CD4-positive, alpha-beta memory T cell (primary cell): ENCODE data around the gene AKT3. TPM values are rescaled to one million over a fixed set of nuclear protein-coding genes. Genes with fewer than 3 reads are reported as not detected.

Experiments used
- CTCF ChIA-PET: fragments of 350-600 bp; sonication (Branson Sonifier 250); formaldehyde crosslinking; loops from one replicate; lab custom pipeline; 2021; ENCODE audit warnings: inconsistent platforms; ENCODE audit not compliant: partially characterized antibody; lab: Charles Lee
- POLR2A ChIA-PET: fragments of 350-600 bp; sonication (Branson Sonifier 250); formaldehyde crosslinking; loops from one replicate; lab custom pipeline; 2021; ENCODE audit not compliant: partially characterized antibody; lab: Charles Lee
- DNase-seq, 5 donors: peaks; one replicate each; pipeline versions ENCODE4 v3.0.0 to v3.0.0-alpha.2; 2020 to 2022; ENCODE audit warnings: mixed read lengths in 1 of 5
- H3K27ac ChIP-seq: one replicate; pipeline ENCODE4 v1.7.0; 2013; ENCODE audit warnings: low read depth, low read length
- H3K27me3 ChIP-seq: 2 replicates; pipeline ENCODE4 v1.7.0; 2013; ENCODE audit warnings: mild to moderate bottlenecking, low read length, moderate library complexity; ENCODE audit not compliant: insufficient read depth
- H3K36me3 ChIP-seq: 2 replicates; pipeline ENCODE4 v1.7.0; 2013; ENCODE audit warnings: mild to moderate bottlenecking, low read length, moderate library complexity; ENCODE audit not compliant: insufficient read depth
- H3K4me1 ChIP-seq: 2 replicates; pipeline ENCODE4 v1.7.0; 2013; ENCODE audit warnings: mild to moderate bottlenecking, low read length, moderate library complexity; ENCODE audit not compliant: insufficient read depth
- H3K4me3 ChIP-seq, 2 donors: one replicate each; pipeline ENCODE4 v1.7.0; 2013; ENCODE audit warnings: low read length in 2 of 2, mild to moderate bottlenecking in 1 of 2
- H3K9me3 ChIP-seq, 2 donors: one replicate each; pipeline ENCODE4 v1.7.0; 2013; ENCODE audit warnings: low read length in 2 of 2, control low read depth in 1 of 2; ENCODE audit not compliant: control insufficient read depth in 1 of 2
- H3K27ac Mint-ChIP-seq, 7 donors: one replicate each; pipeline ENCODE4 v1.8.0; 2020 to 2021; ENCODE audit warnings: mixed read lengths in 7 of 7, mild to moderate bottlenecking in 6 of 7, inconsistent platforms in 3 of 7, moderate library complexity in 3 of 7
- H3K27me3 Mint-ChIP-seq, 2 donors: one replicate each; pipeline ENCODE4 v1.8.0; 2020 to 2021; ENCODE audit warnings: mixed read lengths in 2 of 2
- H3K36me3 Mint-ChIP-seq, 2 donors: one replicate each; pipeline ENCODE4 v1.8.0; 2020 to 2021; ENCODE audit warnings: mixed read lengths in 2 of 2, inconsistent platforms in 1 of 2, mild to moderate bottlenecking in 1 of 2
- H3K4me1 Mint-ChIP-seq, 4 donors: one replicate each; pipeline ENCODE4 v1.8.0; 2020 to 2021; ENCODE audit warnings: mixed read lengths in 4 of 4, mild to moderate bottlenecking in 1 of 4
- H3K4me3 Mint-ChIP-seq, 8 donors: one replicate each; pipeline ENCODE4 v1.8.0; 2020 to 2021; ENCODE audit warnings: mixed read lengths in 8 of 8, mild to moderate bottlenecking in 7 of 8, moderate library complexity in 6 of 8, inconsistent platforms in 3 of 8
- H3K9me3 Mint-ChIP-seq, 8 donors: one replicate each; pipeline ENCODE4 v1.8.0; 2020 to 2021; ENCODE audit warnings: mixed read lengths in 8 of 8, mild to moderate bottlenecking in 5 of 8, inconsistent platforms in 3 of 8, moderate library complexity in 1 of 8
- intact Hi-C: fragments of 100-400 bp; cut with micrococcal nuclease; formaldehyde crosslinking; loops from one replicate; pipeline ENCODE4 v1.15.1; 2023
- polyA plus RNA-seq, 2 donors: library from polyadenylated mRNA; unstranded; fragments of 300-500 nt; fragmentation: Illumina TruSeq; gene quantifications; one replicate each; pipeline ENCODE4 v1.2.3, GENCODE V29; 2021
- total RNA-seq, 2 experiments: library from RNA; stranded (reverse); gene quantifications; one replicate each; pipeline ENCODE4 v1.2.3, GENCODE V29; 2021

The AKT3 gene
- total and polyA plus RNA-seq, 4 experiments from 2014 or later: 0.56 to 152 (median 77.1) TPM

GRCh38 chr1:243496806-243497205 is 353.2 kb downstream of the AKT3 start:
- Mint-ChIP-seq H3K36me3 (peaks cover 14 to 34% of the 10 kb centered on the region in 2 donors), H3K4me1 (peaks cover 4 to 9% (median 5%) of the 10 kb centered on the region in 4 donors), H3K4me3 (no peak overlapping the region), H3K27me3 (no peaks in the 10 kb centered on the region), H3K27ac (peak overlapping the region in 4 of 7 donors; percentile 6 to 35 (median 23)), H3K9me3 (peaks cover 0 to 1% (median 0%) of the 10 kb centered on the region in 8 donors)
- ChIA-PET POLR2A (no interaction called here), CTCF (no interaction called here)
- Histone ChIP-seq H3K9me3 (no peaks in the 10 kb centered on the region), H3K4me3 (no peak overlapping the region), H3K27me3 (no peaks in the 10 kb centered on the region), H3K36me3 (no peaks in the 10 kb centered on the region), H3K27ac (no peak overlapping the region), H3K4me1 (no peaks in the 10 kb centered on the region)
- DNase-seq: no peak
- intact Hi-C loops: no loop called here

DNA sequence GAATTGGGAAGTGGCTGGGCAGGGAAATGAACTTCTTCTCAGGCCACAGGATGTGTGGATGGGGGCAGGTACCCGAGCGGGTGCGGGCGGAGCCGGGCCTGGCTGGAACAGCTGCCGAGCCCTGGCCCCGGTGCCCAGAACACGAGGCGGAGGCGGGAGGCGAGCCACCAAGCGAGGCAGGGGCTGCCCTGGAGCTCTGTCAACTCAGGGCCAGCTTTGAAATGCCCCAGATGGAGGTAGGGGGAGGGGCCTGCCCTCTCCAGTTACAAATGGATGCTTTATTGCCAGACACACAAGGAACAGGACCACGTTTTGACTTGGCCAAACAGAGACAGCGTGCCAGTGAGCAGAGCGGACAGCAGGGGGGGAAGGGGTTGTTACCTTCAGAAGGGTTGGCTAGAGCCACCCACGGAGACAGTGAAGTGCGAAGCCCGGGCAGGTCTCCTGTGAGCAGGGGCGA is 353.8 kb downstream of the AKT3 start:
- H3K27me3 ChIP-seq: no peaks in the 10 kb centered on the region
- H3K9me3 ChIP-seq: no peaks in the 10 kb centered on the region
- no peak overlapping the region for H3K27ac ChIP-seq
- H3K4me1 ChIP-seq: no peaks in the 10 kb centered on the region
- H3K9me3 Mint-ChIP-seq: peaks cover 0 to 1% (median 0%) of the 10 kb centered on the region in 8 donors
- ChIA-PET POLR2A (no interaction called here), CTCF (no interaction called here)
- no peaks in the 10 kb centered on the region for H3K27me3 Mint-ChIP-seq
- no peak overlapping the region for H3K4me3 Mint-ChIP-seq
- intact Hi-C loops: no loop called here
- no peaks in the 10 kb centered on the region for H3K36me3 ChIP-seq
- H3K36me3 Mint-ChIP-seq: peaks cover 14 to 29% of the 10 kb centered on the region in 2 donors
- H3K27ac Mint-ChIP-seq: peak overlapping the region in 3 of 7 donors; percentile 25 to 64 (median 60)
- H3K4me1 Mint-ChIP-seq: peaks cover 4 to 9% (median 5%) of the 10 kb centered on the region in 4 donors
- no peak overlapping the region for H3K4me3 ChIP-seq
- no peak for DNase-seq

DNA sequence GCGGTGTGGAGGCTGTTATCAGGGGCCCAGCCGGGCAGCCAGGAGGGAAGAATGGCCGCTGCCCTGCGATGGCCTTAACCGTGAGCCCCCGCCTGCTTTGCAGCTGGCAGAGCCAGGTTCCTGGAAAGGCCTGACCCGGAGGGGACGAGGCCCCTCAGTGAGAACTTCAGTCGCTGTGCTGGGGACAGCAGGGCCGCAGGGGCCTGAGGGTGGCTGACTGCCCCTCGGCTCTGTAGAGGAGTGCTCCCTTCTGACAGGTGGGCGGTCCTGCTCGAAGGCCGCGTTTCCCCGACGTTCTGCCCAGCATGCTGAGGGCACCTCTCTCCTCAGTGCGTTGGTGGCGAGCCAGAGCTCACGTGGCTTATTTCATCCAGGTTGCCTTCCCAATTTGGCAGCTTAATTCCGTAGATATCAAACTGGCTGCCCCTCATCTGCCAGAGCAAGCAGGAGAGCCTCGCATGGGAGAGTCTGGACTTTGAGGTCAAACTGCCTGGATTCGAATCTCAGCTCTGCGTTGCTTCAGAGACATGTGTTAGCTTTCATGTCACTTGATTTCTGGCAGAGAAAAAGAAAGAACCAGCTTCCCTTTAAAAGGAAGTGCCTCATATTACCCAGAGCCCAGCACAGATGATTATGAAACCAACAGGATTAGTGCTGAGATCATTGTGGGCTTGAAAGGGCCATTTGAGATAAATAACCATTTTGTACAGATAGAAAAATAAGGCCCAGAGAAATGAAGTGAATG is 354.4 kb downstream of the AKT3 start:
- CTCF ChIA-PET: no interaction called here
- Mint-ChIP-seq H3K36me3 (peaks cover 12 to 25% of the 10 kb centered on the region in 2 donors), H3K27ac (peak overlapping the region in 2 of 7 donors; percentile 37 to 60), H3K4me3 (no peak overlapping the region), H3K4me1 (peaks cover 3 to 9% (median 4%) of the 10 kb centered on the region in 4 donors), H3K9me3 (peaks cover 0 to 1% (median 0%) of the 10 kb centered on the region in 8 donors), H3K27me3 (no peaks in the 10 kb centered on the region)
- Histone ChIP-seq H3K9me3 (no peaks in the 10 kb centered on the region), H3K27me3 (no peaks in the 10 kb centered on the region), H3K27ac (no peak overlapping the region), H3K36me3 (no peaks in the 10 kb centered on the region), H3K4me1 (no peaks in the 10 kb centered on the region), H3K4me3 (no peak overlapping the region)
- no peak for DNase-seq
- intact Hi-C loops: no loop called here
- POLR2A ChIA-PET: interaction anchor here (0.6 kb wide), 2 partner anchors 17 to 218 kb away, joined by 4 to 5 read pairs; no protein-coding TSS in a partner anchor

- Histone ChIP-seq H3K36me3 (no peaks in the 10 kb centered on the region), H3K4me3 (no peak overlapping the region), H3K9me3 (no peaks in the 10 kb centered on the region), H3K27me3 (no peaks in the 10 kb centered on the region), H3K27ac (no peak overlapping the region), H3K4me1 (no peaks in the 10 kb centered on the region)
- intact Hi-C loops: no loop called here
- Mint-ChIP-seq H3K4me3 (no peak overlapping the region), H3K27me3 (no peaks in the 10 kb centered on the region), H3K9me3 (peaks cover 0 to 3% (median 0%) of the 10 kb centered on the region in 8 donors), H3K27ac (no peak overlapping the region), H3K36me3 (peaks cover 8 to 22% of the 10 kb centered on the region in 2 donors), H3K4me1 (peaks cover 1 to 6% (median 4%) of the 10 kb centered on the region in 4 donors)
- ChIA-PET POLR2A (interaction anchor here (0.6 kb wide), 1 partner anchor 16 kb away, joined by 4 read pairs; no protein-coding TSS in a partner anchor), CTCF (no interaction called here)
- no peak for DNase-seq
These were observed 355.2 kb downstream of the AKT3 start for GRCh38 chr1:243494741-243495431.

DNA sequence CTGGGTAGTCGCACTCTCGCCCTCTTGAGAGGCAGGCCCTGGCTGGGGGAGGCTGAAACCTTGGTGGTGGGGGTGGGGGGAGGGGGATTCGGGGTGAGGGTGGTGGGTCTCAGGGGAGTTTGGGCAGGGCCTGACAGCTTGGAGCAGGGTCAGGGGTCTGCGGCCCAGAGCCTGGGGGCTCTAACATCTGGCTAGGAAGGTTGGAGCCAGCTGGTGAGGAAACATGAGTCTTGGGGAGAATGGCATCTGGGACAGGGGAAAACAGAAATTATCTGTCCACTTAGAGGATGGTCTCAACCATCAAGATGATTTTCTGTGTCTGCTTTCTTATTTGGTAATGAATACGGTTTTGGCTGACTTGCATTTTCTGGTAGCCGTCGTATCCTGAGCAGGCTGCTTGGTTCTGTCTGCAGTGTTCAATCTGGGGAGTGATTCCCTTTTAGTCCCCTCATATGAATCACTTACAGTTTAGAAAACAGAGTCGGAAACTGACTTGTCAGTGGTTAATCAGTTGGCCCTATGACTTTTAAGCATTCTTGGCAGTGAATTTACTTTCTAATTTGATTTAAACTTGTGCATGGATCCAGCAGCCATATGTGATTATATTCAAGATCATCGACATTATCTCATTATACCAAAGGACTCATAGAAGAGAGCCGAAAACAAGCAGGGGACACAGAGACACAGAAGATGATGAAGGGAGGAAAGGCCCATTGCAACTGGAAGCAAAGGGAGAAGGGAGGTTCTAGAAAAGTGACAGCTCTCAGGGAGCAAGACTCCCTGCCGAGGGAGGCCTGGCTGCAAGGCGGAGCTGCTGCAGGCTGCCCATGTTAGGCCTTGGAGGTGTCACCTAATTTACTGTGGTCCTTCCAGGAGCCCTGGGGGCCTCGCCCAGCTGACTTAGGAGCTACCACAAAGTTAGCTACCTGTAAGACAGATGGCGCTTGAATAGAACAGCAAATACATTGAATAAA is 356.6 kb downstream of the AKT3 start:
- Histone ChIP-seq H3K4me3 (no peak overlapping the region), H3K27me3 (no peaks in the 10 kb centered on the region), H3K4me1 (no peaks in the 10 kb centered on the region), H3K36me3 (no peaks in the 10 kb centered on the region), H3K27ac (no peak overlapping the region), H3K9me3 (no peaks in the 10 kb centered on the region)
- H3K9me3 Mint-ChIP-seq: peaks cover 0 to 4% (median 0%) of the 10 kb centered on the region in 8 donors
- CTCF ChIA-PET: no interaction called here
- H3K4me3 Mint-ChIP-seq: no peak overlapping the region
- intact Hi-C loops: no loop called here
- DNase-seq: no peak
- peaks cover 6 to 14% of the 10 kb centered on the region in 2 donors for H3K36me3 Mint-ChIP-seq
- no peaks in the 10 kb centered on the region for H3K27me3 Mint-ChIP-seq
- peaks cover 1 to 5% (median 4%) of the 10 kb centered on the region in 4 donors for H3K4me1 Mint-ChIP-seq
- POLR2A ChIA-PET: no interaction called here
- H3K27ac Mint-ChIP-seq: peak overlapping the region in 2 of 7 donors; percentile 8 to 29

DNA sequence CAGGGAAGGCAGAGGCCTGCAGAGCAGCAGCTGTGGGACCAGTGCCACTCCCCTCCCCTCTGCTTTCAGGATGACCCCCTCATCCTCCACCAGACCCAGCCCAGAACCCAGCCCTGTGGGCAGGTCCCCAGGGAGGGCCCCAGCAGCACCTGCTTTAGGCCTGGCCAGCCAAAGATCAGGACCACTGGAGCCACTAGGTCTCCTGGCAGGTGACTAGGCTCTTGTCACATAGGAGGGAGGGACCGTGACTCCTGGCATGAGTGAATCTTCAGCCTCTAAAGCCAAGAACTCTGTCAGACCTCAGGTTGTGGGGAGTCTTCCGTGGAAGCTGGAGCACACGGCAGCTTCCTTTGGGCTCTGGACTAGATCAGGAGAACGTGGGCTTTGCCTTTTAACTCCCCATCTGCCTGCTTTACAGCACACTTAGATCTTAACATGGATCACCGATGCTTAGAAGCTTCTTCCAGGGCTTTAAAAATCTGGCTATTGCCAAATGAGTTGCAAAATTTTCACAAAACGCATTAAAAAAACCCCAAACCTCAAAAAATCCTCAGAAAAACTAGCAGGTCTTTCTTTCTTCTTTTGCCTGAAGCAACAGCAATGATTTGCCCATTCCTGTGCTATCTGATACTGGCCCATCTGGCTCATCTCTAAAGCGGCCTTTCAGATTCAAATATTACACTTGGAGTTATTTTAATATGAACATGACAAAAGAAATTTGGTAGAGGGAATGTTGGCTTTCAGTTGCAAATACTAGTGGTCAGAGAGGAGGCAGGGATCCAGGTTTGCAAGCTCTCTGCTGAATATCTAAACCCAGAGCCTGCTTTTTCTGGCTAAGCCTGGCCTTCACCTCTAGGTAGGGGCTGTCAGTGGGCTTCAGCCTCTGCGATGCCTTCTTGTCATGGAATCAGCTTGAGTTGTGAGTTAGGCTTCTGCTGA is 359.0 kb downstream of the AKT3 start:
- no peak overlapping the region for H3K27ac Mint-ChIP-seq
- no peaks in the 10 kb centered on the region for H3K27me3 Mint-ChIP-seq
- no peak for DNase-seq
- H3K27ac ChIP-seq: no peak overlapping the region
- no peaks in the 10 kb centered on the region for H3K27me3 ChIP-seq
- no peak overlapping the region for H3K4me3 Mint-ChIP-seq
- H3K4me3 ChIP-seq: no peak overlapping the region
- CTCF ChIA-PET: no interaction called here
- no peaks in the 10 kb centered on the region for H3K4me1 ChIP-seq
- peaks cover 0 to 5% of the 10 kb centered on the region in 2 donors for H3K36me3 Mint-ChIP-seq
- peaks cover 0 to 3% (median 0%) of the 10 kb centered on the region in 8 donors for H3K9me3 Mint-ChIP-seq
- H3K36me3 ChIP-seq: no peaks in the 10 kb centered on the region
- H3K4me1 Mint-ChIP-seq: peaks cover 0 to 4% (median under 1%) of the 10 kb centered on the region in 4 donors
- POLR2A ChIA-PET: no interaction called here
- intact Hi-C loops: no loop called here
- H3K9me3 ChIP-seq: no peaks in the 10 kb centered on the region
